Transverse colon (tissue), 3 donors: Measurements from ENCODE around the gene CREB5.

Experiments
- EP300 ChIP-seq: sonication (generic); formaldehyde crosslinking; IDR thresholded peaks from one replicate; pipeline ENCODE4 v1.6.1; 2017; ENCODE audit warnings: antibody characterized with exemption, low read depth
- TF ChIP-seq, protein P1 (sequence below), 5 experiments: fragments of 200-600 bp in 3 of 5; fragments of 450-650 bp in 2 of 5; sonication (generic) in 3 of 5; IDR thresholded peaks; 1 replicate in 2 of 5; 2 replicates in 3 of 5; pipeline ENCODE4 v1.5.1; 2016 to 2017; ENCODE audit warnings: antibody characterized with exemption in 5 of 5, inconsistent platforms in 3 of 5, mild to moderate bottlenecking in 2 of 5, moderate library complexity in 1 of 5

DNA sequence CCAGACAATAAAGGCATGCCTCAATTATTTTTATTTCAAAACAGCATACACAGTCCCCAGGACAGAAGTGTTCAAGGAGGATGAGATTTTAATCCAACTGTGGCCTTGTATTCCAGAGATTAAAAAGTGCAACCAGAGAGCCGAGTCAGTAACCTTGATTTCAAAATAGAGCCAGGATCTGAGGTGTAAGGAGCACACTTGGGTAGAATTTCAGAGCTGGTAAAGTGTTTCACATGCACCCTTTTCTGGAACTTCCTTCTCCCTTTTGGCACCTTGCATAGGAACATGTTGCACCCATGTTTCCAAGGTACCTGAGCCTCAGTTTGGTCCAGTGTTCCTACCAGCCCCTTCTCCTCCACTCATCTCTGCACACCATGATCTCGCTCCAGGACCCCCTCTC, 320.7 kb downstream of the CREB5 start:
- TF ChIP-seq, protein P1, sequence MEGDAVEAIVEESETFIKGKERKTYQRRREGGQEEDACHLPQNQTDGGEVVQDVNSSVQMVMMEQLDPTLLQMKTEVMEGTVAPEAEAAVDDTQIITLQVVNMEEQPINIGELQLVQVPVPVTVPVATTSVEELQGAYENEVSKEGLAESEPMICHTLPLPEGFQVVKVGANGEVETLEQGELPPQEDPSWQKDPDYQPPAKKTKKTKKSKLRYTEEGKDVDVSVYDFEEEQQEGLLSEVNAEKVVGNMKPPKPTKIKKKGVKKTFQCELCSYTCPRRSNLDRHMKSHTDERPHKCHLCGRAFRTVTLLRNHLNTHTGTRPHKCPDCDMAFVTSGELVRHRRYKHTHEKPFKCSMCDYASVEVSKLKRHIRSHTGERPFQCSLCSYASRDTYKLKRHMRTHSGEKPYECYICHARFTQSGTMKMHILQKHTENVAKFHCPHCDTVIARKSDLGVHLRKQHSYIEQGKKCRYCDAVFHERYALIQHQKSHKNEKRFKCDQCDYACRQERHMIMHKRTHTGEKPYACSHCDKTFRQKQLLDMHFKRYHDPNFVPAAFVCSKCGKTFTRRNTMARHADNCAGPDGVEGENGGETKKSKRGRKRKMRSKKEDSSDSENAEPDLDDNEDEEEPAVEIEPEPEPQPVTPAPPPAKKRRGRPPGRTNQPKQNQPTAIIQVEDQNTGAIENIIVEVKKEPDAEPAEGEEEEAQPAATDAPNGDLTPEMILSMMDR (IDR thresholded peaks at IDR 0.05), result no peak
- TF ChIP-seq EP300, result no peak
